ENCODE measurements around the gene B3GNT5. TPM values are rescaled to one million over a fixed set of nuclear protein-coding genes. Genes with fewer than 3 reads are reported as not detected.

Gene B3GNT5
- total and polyA plus RNA-seq, 2 of the 8 experiments (the other 6 are each of a cell fraction or from before 2014, with no cell fraction given): 2.4 to 9.7 TPM

GRCh38 chr3:183299976-183300375 is 46.9 kb downstream of the B3GNT5 start:
- H3K4me2 ChIP-seq (ENCODE audit: insufficient read depth in 1 of 2, low read depth in 2 of 2, low read length in 2 of 2): no peak overlapping the region
- H3K4me3 ChIP-seq (ENCODE audit: extremely low read depth in 1 of 4, insufficient read depth in 2 of 4, low read depth in 3 of 4, low read length in 4 of 4): no peak overlapping the region
- no peaks in the 10 kb centered on the region for H3K9me3 ChIP-seq (ENCODE audit: insufficient read depth in 2 of 2, low read depth in 1 of 2, low read length in 1 of 2)
- H2BK20ac ChIP-seq (ENCODE audit: low read length): no peak overlapping the region
- H3K79me1 ChIP-seq (ENCODE audit: low read depth, low read length): no peaks in the 10 kb centered on the region; the same call in 1 of the 2 replicates
- no peaks in the 10 kb centered on the region for H3K79me2 ChIP-seq (ENCODE audit: control insufficient read depth in 1 of 2, insufficient read depth in 2 of 2, low read length in 2 of 2)
- no peak overlapping the region for H2AFZ ChIP-seq (ENCODE audit: low read length)
- H3K27ac ChIP-seq (ENCODE audit: low read depth, low read length): no peak overlapping the region
- FAIRE-seq (no peak), DNase-seq (ENCODE audit: low read depth in 1 of 2, low spot score in 2 of 2) (no peak)
- H4K20me1 ChIP-seq (replicated peaks in 1 of 2; ENCODE audit: control insufficient read depth in 1 of 2, insufficient read depth in 2 of 2, low read length in 2 of 2): no peaks in the 10 kb centered on the region
- no peak overlapping the region for H2BK5ac ChIP-seq (ENCODE audit: low read depth, low read length)
- no peak overlapping the region for H3K9ac ChIP-seq (replicated peaks in 1 of 4; ENCODE audit: extremely low read depth in 1 of 4, low read depth in 3 of 4, low read length in 3 of 4)
- TF ChIP-seq POLR2A (IDR thresholded peaks at IDR 0.05; ENCODE audit: control extremely low read depth in 1 of 2, low read depth in 2 of 2, low read length in 2 of 2) (no peak), CTBP2 (IDR thresholded peaks at IDR 0.05; ENCODE audit: borderline replicate concordance, insufficient read depth, insufficient read length, low read length) (no peak), POU5F1 (IDR thresholded peaks at IDR 0.05; ENCODE audit: low read depth, low read length) (no peak), ATF3 (IDR thresholded peaks at IDR 0.05; ENCODE audit: insufficient read depth, low read depth, low read length) (no peak), NRF1 (IDR thresholded peaks at IDR 0.05; ENCODE audit: low read depth, low read length) (no peak), SP4 (IDR thresholded peaks at IDR 0.05; ENCODE audit: low read length) (no peak), MAX (IDR thresholded peaks at IDR 0.05) (no peak), CHD1 (IDR thresholded peaks at IDR 0.05; ENCODE audit: low read depth, low read length) (no peak), BACH1 (IDR thresholded peaks at IDR 0.05; ENCODE audit: low read length) (no peak), KDM5A (IDR thresholded peaks at IDR 0.05; ENCODE audit: low read length) (no peak)
- peaks cover 0 to 14% (median under 1%) of the 10 kb centered on the region in 4 experiments; a peak in 5 of 8 replicates for H3K36me3 ChIP-seq (ENCODE audit: control insufficient read depth in 2 of 4, insufficient read depth in 4 of 4, low read length in 3 of 4)
- no peaks in the 10 kb centered on the region for H3K27me3 ChIP-seq (replicated peaks in 1 of 4; ENCODE audit: control insufficient read depth in 3 of 4, extremely low read depth in 1 of 4, insufficient read depth in 3 of 4, low read length in 3 of 4)
- H3K23ac ChIP-seq (ENCODE audit: insufficient read length): no peak overlapping the region
- no peak overlapping the region for H2BK120ac ChIP-seq (replicated peaks; ENCODE audit: low read depth, low read length)
- H3K56ac ChIP-seq (replicated peaks; ENCODE audit: insufficient read length, low read depth, low read length): no peak overlapping the region
- CTCF ChIA-PET (ENCODE audit: partially characterized antibody): interaction anchor here (0.6 to 1.9 kb wide), 3 partner anchors 20 to 113 kb away, joined by 3 to 4 read pairs (median 4); no protein-coding TSS in a partner anchor
- H3K14ac ChIP-seq (ENCODE audit: insufficient read length): no peak overlapping the region
- H4K91ac ChIP-seq (replicated peaks; ENCODE audit: insufficient read length, low read length): no peak overlapping the region
- no peak overlapping the region for H2AK5ac ChIP-seq (ENCODE audit: low read depth, low read length)
- H3K23me2 ChIP-seq (ENCODE audit: low read depth, low read length): no peaks in the 10 kb centered on the region; the same call in 1 of the 2 replicates
- no peak overlapping the region for H2BK12ac ChIP-seq (ENCODE audit: low read depth, low read length)
- no peak overlapping the region for H2BK15ac ChIP-seq (ENCODE audit: low read length)
- H3K18ac ChIP-seq (ENCODE audit: extremely low read depth, low read length): no peak overlapping the region
- H4K5ac ChIP-seq (ENCODE audit: insufficient read length, low read depth, low read length): no peak overlapping the region
- POLR2A ChIA-PET (ENCODE audit: partially characterized antibody): interaction anchor here (0.6 kb wide), 1 partner anchor 12 kb away, joined by 3 read pairs; no protein-coding TSS in a partner anchor
- WGBS, 2 experiments (ENCODE audit: extremely low coverage in 1 of 2, insufficient coverage in 1 of 2, insufficient read length in 1 of 2, insufficient replicate concordance in 2 of 2, low coverage in 1 of 2, low lambda C conversion rate in 2 of 2, missing lambda C conversion rate in 1 of 2): 95% methylated on average over 4 of the region's 4 CpGs; no CpG with 5 or more reads in 1 of the 2 experiments
- no peak overlapping the region for H3K4ac ChIP-seq (replicated peaks; ENCODE audit: insufficient read length, low read depth, low read length)
- H3K4me1 ChIP-seq (replicated peaks in 1 of 4; ENCODE audit: control insufficient read depth in 3 of 4, insufficient read depth in 4 of 4, low read length in 3 of 4): peaks cover 0 to 6% (median 4%) of the 10 kb centered on the region in 4 experiments; a peak in 4 of 7 replicates
- no peak overlapping the region for H4K8ac ChIP-seq (ENCODE audit: extremely low read depth, insufficient read depth, low read length)

All from H1 (cell line).